Hippocampal formation (tissue), 2 donors: ENCODE results near the gene HARS1.
"Not testable (repeated sequence)": the region's sequence is repeated elsewhere in the genome, so short reads cannot be mapped to it uniquely, and the experiment has no call there.

Experiments used
- DNase-seq, 2 donors: peaks; one replicate each; lab custom pipeline; 2025; lab: John Stamatoyannopoulos, UW

Gene HARS1

GRCh38 chr5:140677947-140678346, 13.2 kb downstream of the HARS1 start:
- DNase-seq = no peak

- DNase-seq = no peak
Measured at GRCh38 chr5:140674629-140675028, 16.5 kb downstream of the HARS1 start.

GRCh38 chr5:140674211-140674610, 17.0 kb downstream of the HARS1 start:
- no peak for DNase-seq

GRCh38 chr5:140673187-140673976, 17.8 kb downstream of the HARS1 start, which contains the start of gene DND1:
TSS of gene DND1 (minus strand) at chr5:140673576. CDS start at chr5:140673542, 34 bp downstream.
- no peak for DNase-seq

GRCh38 chr5:140672455-140673186, 18.5 kb downstream of the HARS1 start:
- DNase-seq = no peak

- no peak for DNase-seq
Measured at GRCh38 chr5:140671472-140672125, 19.6 kb downstream of the HARS1 start.

- not testable (repeated sequence) for DNase-seq
Measured at GRCh38 chr5:140671035-140671434, 20.1 kb downstream of the HARS1 start.

- DNase-seq = peak; percentile 92 to 94
Measured at GRCh38 chr5:140664359-140665119, 26.6 kb downstream of the HARS1 start, which contains the start of gene WDR55. TSS of gene WDR55 (plus strand) at chr5:140664904. CDS start at chr5:140664913, 9 bp downstream.

- no peak for DNase-seq
Measured at GRCh38 chr5:140664030-140664358, 27.2 kb downstream of the HARS1 start.

- DNase-seq = not testable (repeated sequence)
Measured at GRCh38 chr5:140660371-140660770, 30.8 kb downstream of the HARS1 start.

- DNase-seq = no peak
Measured at GRCh38 chr5:140658870-140659269, 32.3 kb downstream of the HARS1 start.

- DNase-seq = no peak
Measured at GRCh38 chr5:140647042-140647419, 44.1 kb downstream of the HARS1 start.

GRCh38 chr5:140642718-140643117, 48.5 kb downstream of the HARS1 start:
- DNase-seq = no peak

GRCh38 chr5:140641716-140642115, 49.5 kb downstream of the HARS1 start:
- no peak for DNase-seq

- peak; percentile 95 to 96 for DNase-seq
Measured at GRCh38 chr5:140639148-140639981, 51.8 kb downstream of the HARS1 start, which contains the start of gene TMCO6. TSS of gene TMCO6 (plus strand) at chr5:140639451. CDS start at chr5:140639528, 77 bp downstream.

- DNase-seq = not testable (repeated sequence)
Measured at GRCh38 chr5:140638898-140639147, 52.3 kb downstream of the HARS1 start.

- no peak for DNase-seq
Measured at GRCh38 chr5:140637371-140638100, 53.6 kb downstream of the HARS1 start.

GRCh38 chr5:140635291-140636257, 55.6 kb downstream of the HARS1 start:
- DNase-seq = no peak

- no peak for DNase-seq
Measured at GRCh38 chr5:140634103-140634502, 57.1 kb downstream of the HARS1 start.
